Activated naive CD4-positive, alpha-beta T cell treated with anti-CD3 and anti-CD28 coated beads, Interleukin-2, amount 50 U/mL, for 72 hours (primary cell): ENCODE measurements around the gene ZNF518A. TPM values are rescaled to one million over a fixed set of nuclear protein-coding genes. Genes with fewer than 3 reads are reported as not detected.
"Not testable (repeated sequence)": the region's sequence is repeated elsewhere in the genome, so short reads cannot be mapped to it uniquely, and the experiment has no call there.

Source experiments
- ATAC-seq, 2 donors: fragments of 150-1000 bp; cut with Tn5 transposase; 2 replicates each; pipeline ENCODE4 v1.10.0; 2021; ENCODE audit warnings: mild to moderate bottlenecking in 2 of 2, moderate library complexity in 2 of 2
- DNase-seq, 2 donors: peaks; one replicate each; pipeline ENCODE4 v3.0.0; 2021 to 2022; ENCODE audit warnings: low spot score in 2 of 2
- H3K27ac Mint-ChIP-seq, 2 donors: one replicate each; pipeline ENCODE4 v1.8.0; 2022; ENCODE audit warnings: mild to moderate bottlenecking in 2 of 2, mixed read lengths in 2 of 2
- H3K36me3 Mint-ChIP-seq, 2 donors: one replicate each; pipeline ENCODE4 v1.8.0; 2022; ENCODE audit warnings: mixed read lengths in 2 of 2
- H3K9me3 Mint-ChIP-seq, 2 donors: one replicate each; pipeline ENCODE4 v1.8.0; 2022; ENCODE audit warnings: mixed read lengths in 2 of 2
- total RNA-seq, 2 donors: library from RNA; stranded (reverse); gene quantifications; one replicate each; pipeline ENCODE4 v1.2.3, GENCODE V29; 2022

The ZNF518A gene
- total RNA-seq, 2 donors from 2014 or later, result 16.4 to 20.1 TPM

- peaks cover 10 to 12% of the 10 kb centered on the region in 2 donors for H3K36me3 Mint-ChIP-seq
- not testable (repeated sequence) for ATAC-seq, DNase-seq, H3K27ac Mint-ChIP-seq, H3K9me3 Mint-ChIP-seq
Measured at GRCh38 chr10:96189505-96189904, 59.4 kb downstream of the ZNF518A start.

- DNase-seq, result no peak
- no peak for ATAC-seq
- no peak overlapping the region for H3K27ac Mint-ChIP-seq
- H3K9me3 Mint-ChIP-seq, result no peaks in the 10 kb centered on the region
- no peaks in the 10 kb centered on the region for H3K36me3 Mint-ChIP-seq
Measured at GRCh38 chr10:96201525-96201924, 71.4 kb downstream of the ZNF518A start.

GRCh38 chr10:96205580-96205979, 75.5 kb downstream of the ZNF518A start:
- no peaks in the 10 kb centered on the region for H3K36me3 Mint-ChIP-seq

GRCh38 chr10:96208271-96208670, 78.2 kb downstream of the ZNF518A start:
- no peak for ATAC-seq
- H3K36me3 Mint-ChIP-seq, result no peaks in the 10 kb centered on the region
- H3K27ac Mint-ChIP-seq, result no peak overlapping the region
- no peak for DNase-seq
- no peaks in the 10 kb centered on the region for H3K9me3 Mint-ChIP-seq

More at GRCh38 chr10:96205580-96205979, 75.5 kb downstream of the ZNF518A start:
- DNase-seq, result no peak
- Mint-ChIP-seq H3K9me3 (no peaks in the 10 kb centered on the region), H3K27ac (no peak overlapping the region)
- no peak for ATAC-seq

- H3K36me3 Mint-ChIP-seq, result no peaks in the 10 kb centered on the region
- no peak for DNase-seq
- H3K27ac Mint-ChIP-seq, result no peak overlapping the region
- H3K9me3 Mint-ChIP-seq, result no peaks in the 10 kb centered on the region
- no peak for ATAC-seq
Measured at GRCh38 chr10:96208946-96209345, 78.8 kb downstream of the ZNF518A start.

DNA sequence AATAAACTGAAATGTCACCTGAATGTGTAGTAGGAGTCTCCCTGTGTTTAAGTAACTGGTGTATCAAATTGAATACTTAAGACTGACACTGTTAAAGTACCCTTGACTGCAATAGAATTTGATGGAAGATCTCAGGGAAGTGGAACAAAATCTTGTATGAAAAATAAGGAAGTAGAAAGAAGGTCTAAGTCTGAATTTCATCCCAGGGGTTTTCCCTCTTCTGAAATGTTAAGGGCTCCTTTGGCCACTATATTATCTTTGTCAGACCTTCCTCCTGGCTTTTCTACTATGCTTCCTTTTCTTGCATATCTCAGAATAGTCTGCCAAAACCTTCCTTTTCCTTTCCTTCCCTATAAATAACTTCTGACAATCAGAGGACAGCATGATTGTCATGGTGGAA, 81.7 kb downstream of the ZNF518A start:
- H3K9me3 Mint-ChIP-seq, result no peaks in the 10 kb centered on the region
- DNase-seq (no peak), ATAC-seq (no peak)
- no peak overlapping the region for H3K27ac Mint-ChIP-seq
- H3K36me3 Mint-ChIP-seq, result no peaks in the 10 kb centered on the region

GRCh38 chr10:96212911-96213310, 82.8 kb downstream of the ZNF518A start:
- DNase-seq (no peak), ATAC-seq (no peak)
- no peak overlapping the region for H3K27ac Mint-ChIP-seq
- no peaks in the 10 kb centered on the region for H3K9me3 Mint-ChIP-seq
- H3K36me3 Mint-ChIP-seq, result no peaks in the 10 kb centered on the region

Other genes with a start within 250 kb of the ZNF518A start
- not detected for gene CC2D2B, start 222.3 kb upstream of the ZNF518A start, total RNA-seq
- gene CCNJ, start 86.7 kb upstream of the ZNF518A start, total RNA-seq, result 1 to 10 TPM; 3.9 to 5.5 TPM
- not detected for gene BLNK, start 141.3 kb downstream of the ZNF518A start, total RNA-seq
- gene DNTT, start 174.1 kb downstream of the ZNF518A start, total RNA-seq, result under 1 TPM in 1 of 2 donors, not detected in 1; 0.18 TPM
- not detected for gene OPALIN, start 228.7 kb downstream of the ZNF518A start, total RNA-seq